Thoracic aorta (tissue), 2 donors: Measurements from ENCODE around the gene MEPCE. TPM values are rescaled to one million over a fixed set of nuclear protein-coding genes. Genes with fewer than 3 reads are reported as not detected.

Experiments used
- ATAC-seq: fragments of 150-250 bp; one replicate; pipeline ENCODE4 v1.8.0; 2017; ENCODE audit warnings: low read depth; ENCODE audit not compliant: insufficient number of reproducible peaks, low FRiP score
- DNase-seq: peaks from one replicate; pipeline ENCODE4 v3.0.0-alpha.2; 2020; ENCODE audit warnings: low spot score
- H3K27ac ChIP-seq, 2 donors: fragments of 200-600 bp; sonication (generic); 1 replicate in 1 of 2; 2 replicates in 1 of 2; pipeline ENCODE4 v1.5.1; 2016; ENCODE audit warnings: mild to moderate bottlenecking in 2 of 2, moderate library complexity in 2 of 2
- H3K27me3 ChIP-seq: fragments of 200-600 bp; sonication (generic); replicated peaks from 2 replicates; pipeline ENCODE4 v1.6.0; 2016; ENCODE audit warnings: mild to moderate bottlenecking; ENCODE audit not compliant: insufficient read depth
- H3K36me3 ChIP-seq: fragments of 200-600 bp; sonication (generic); one replicate; pipeline ENCODE4 v1.5.1; 2016
- H3K4me1 ChIP-seq, 2 donors: fragments of 200-600 bp; sonication (generic); 1 replicate in 1 of 2; 2 replicates in 1 of 2; pipeline versions ENCODE4 v1.5.1 to v1.6.0; 2016; ENCODE audit warnings: low read depth in 2 of 2, mild to moderate bottlenecking in 1 of 2; ENCODE audit not compliant: control insufficient read depth in 1 of 2
- H3K4me3 ChIP-seq: fragments of 200-600 bp; sonication (generic); 2 replicates; pipeline ENCODE4 v1.5.1; 2016; ENCODE audit warnings: mild to moderate bottlenecking
- H3K9me3 ChIP-seq: fragments of 200-600 bp; sonication (generic); 2 replicates; pipeline ENCODE4 v1.5.1; 2016
- CTCF ChIP-seq: fragments of 200-600 bp; sonication (generic); IDR thresholded peaks from one replicate; pipeline ENCODE4 v1.5.1; 2019; ENCODE audit warnings: antibody characterized with exemption
- total RNA-seq, 2 donors: library from RNA; depleted of rRNA; stranded (reverse); fragments of >200 nt; gene quantifications; one replicate each; pipeline versions ENCODE4 v1.1.0 to v1.2.3, GENCODE V29; 2016

MEPCE gene
- total RNA-seq, 2 donors from 2014 or later, result 27.2 to 27.8 TPM

- no peak for ATAC-seq
- H3K4me1 ChIP-seq, result no peaks in the 10 kb centered on the region
- no peak for TF ChIP-seq CTCF
Measured at GRCh38 chr7:100400041-100400440, 29.6 kb upstream of the MEPCE start.

GRCh38 chr7:100400656-100401055 lies 29.0 kb upstream of the MEPCE start:
- H3K27ac ChIP-seq, result no peak overlapping the region

More at GRCh38 chr7:100400041-100400440, 29.6 kb upstream of the MEPCE start:
- no peak for DNase-seq
- Histone ChIP-seq H3K27ac (no peak overlapping the region), H3K4me3 (no peak overlapping the region), H3K27me3 (no peaks in the 10 kb centered on the region), H3K9me3 (no peaks in the 10 kb centered on the region), H3K36me3 (peaks cover 3% of the 10 kb centered on the region)

GRCh38 chr7:100401811-100402210 lies 27.8 kb upstream of the MEPCE start:
- no peaks in the 10 kb centered on the region for H3K9me3 ChIP-seq
- no peak for TF ChIP-seq CTCF
- H3K36me3 ChIP-seq, result peaks cover 3% of the 10 kb centered on the region
- no peaks in the 10 kb centered on the region for H3K27me3 ChIP-seq
- H3K4me1 ChIP-seq, result no peaks in the 10 kb centered on the region
- no peak for ATAC-seq
- H3K27ac ChIP-seq, result no peak overlapping the region
- DNase-seq, result no peak
- H3K4me3 ChIP-seq, result no peak overlapping the region

More at GRCh38 chr7:100400656-100401055, 29.0 kb upstream of the MEPCE start:
- no peak for ATAC-seq
- H3K27me3 ChIP-seq, result no peaks in the 10 kb centered on the region
- DNase-seq, result no peak
- H3K9me3 ChIP-seq, result no peaks in the 10 kb centered on the region
- H3K36me3 ChIP-seq, result peaks cover 3% of the 10 kb centered on the region
- no peak for TF ChIP-seq CTCF
- H3K4me3 ChIP-seq, result no peak overlapping the region
- H3K4me1 ChIP-seq, result no peaks in the 10 kb centered on the region

- no peaks in the 10 kb centered on the region for H3K9me3 ChIP-seq
- H3K36me3 ChIP-seq, result peaks cover 3% of the 10 kb centered on the region
Measured at GRCh38 chr7:100402241-100402640, 27.4 kb upstream of the MEPCE start.

GRCh38 chr7:100406767-100407166 lies 22.9 kb upstream of the MEPCE start:
- DNase-seq, result no peak
- Histone ChIP-seq H3K4me1 (no peaks in the 10 kb centered on the region), H3K27ac (no peak overlapping the region), H3K9me3 (no peaks in the 10 kb centered on the region), H3K4me3 (no peak overlapping the region), H3K27me3 (no peaks in the 10 kb centered on the region), H3K36me3 (peaks cover 3% of the 10 kb centered on the region)
- TF ChIP-seq CTCF, result no peak
- ATAC-seq, result no peak

More at GRCh38 chr7:100402241-100402640, 27.4 kb upstream of the MEPCE start:
- H3K27ac ChIP-seq, result no peak overlapping the region
- no peak for TF ChIP-seq CTCF
- no peak for ATAC-seq
- H3K4me3 ChIP-seq, result no peak overlapping the region
- no peak for DNase-seq
- no peaks in the 10 kb centered on the region for H3K4me1 ChIP-seq
- H3K27me3 ChIP-seq, result no peaks in the 10 kb centered on the region
